ENCODE data around the gene CHST9. TPM values are rescaled to one million over a fixed set of nuclear protein-coding genes. Genes with fewer than 3 reads are reported as not detected.

Gene CHST9
- total and polyA plus RNA-seq, 12 donors = 0.03 to 2.2 (median 0.13) TPM; not detected in 2

GRCh38 chr18:26926066-26926675 lies 258.9 kb downstream of the CHST9 start:
- Histone ChIP-seq H3K9me3 (replicated peaks in 1 of 3) (no peaks in the 10 kb centered on the region), H3K4me3 (no peak overlapping the region), H3K27ac (no peak overlapping the region), H3K27me3 (no peaks in the 10 kb centered on the region), H3K36me3 (replicated peaks in 1 of 2) (no peaks in the 10 kb centered on the region), H3K4me1 (replicated peaks in 1 of 2) (peaks cover 6 to 10% of the 10 kb centered on the region in 2 donors)
- WGBS, 4 donors = 0 to 50% (median 18%) methylated on average over 1 of the region's 1 CpG
- intact Hi-C loops (cut with DNase I) = no loop called here
- DNase-seq = no peak
- TF ChIP-seq CTCF (IDR thresholded peaks at IDR 0.05) = no peak
- TF ChIP-seq POLR2A (IDR thresholded peaks at IDR 0.05) = no peak

- DNase-seq = no peak
- Histone ChIP-seq H3K4me3 (no peak overlapping the region), H3K4me1 (replicated peaks in 1 of 2) (peaks cover 6 to 10% of the 10 kb centered on the region in 2 donors), H3K9me3 (replicated peaks in 1 of 3) (no peaks in the 10 kb centered on the region), H3K36me3 (replicated peaks in 1 of 2) (no peaks in the 10 kb centered on the region), H3K27me3 (no peaks in the 10 kb centered on the region), H3K27ac (no peak overlapping the region)
- intact Hi-C loops (cut with DNase I) = no loop called here
- TF ChIP-seq POLR2A (IDR thresholded peaks at IDR 0.05) = no peak
- whole genome bisulfite sequencing, 4 donors = 38 to 57% (median 50%) methylated on average over 3 of the region's 3 CpGs
These were observed 259.8 kb downstream of the CHST9 start for GRCh38 chr18:26925313-26925712.

GRCh38 chr18:26922313-26922712 lies 262.8 kb downstream of the CHST9 start:
- Histone ChIP-seq H3K27me3 (no peaks in the 10 kb centered on the region), H3K27ac (no peak overlapping the region), H3K4me3 (no peak overlapping the region), H3K4me1 (replicated peaks in 1 of 2) (peaks cover 6 to 10% of the 10 kb centered on the region in 2 donors), H3K9me3 (replicated peaks in 1 of 3) (no peaks in the 10 kb centered on the region), H3K36me3 (replicated peaks in 1 of 2) (no peaks in the 10 kb centered on the region)
- intact Hi-C loops (cut with DNase I) = no loop called here
- no peak for DNase-seq
- TF ChIP-seq CTCF (IDR thresholded peaks at IDR 0.05) = no peak

DNA sequence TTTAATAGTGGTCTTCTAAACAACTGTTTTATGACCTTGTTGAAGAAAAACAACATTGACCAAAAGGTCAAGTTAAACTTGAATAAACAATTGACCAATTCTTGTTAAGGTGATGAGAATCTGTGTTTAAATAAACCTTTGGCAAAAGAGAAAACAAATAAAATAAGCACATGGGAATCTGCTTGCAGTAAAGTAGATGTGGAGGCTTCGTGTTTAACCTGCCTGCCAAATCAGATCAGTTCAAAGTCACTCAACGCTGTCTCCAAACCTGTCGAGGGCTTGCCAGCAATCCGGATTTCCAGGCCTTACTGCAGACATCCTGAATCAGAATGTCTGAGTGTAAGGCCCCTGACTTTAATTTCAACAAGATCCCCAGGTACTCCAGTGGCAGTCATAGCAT lies 264.5 kb downstream of the CHST9 start:
- Histone ChIP-seq H3K9me3 (replicated peaks in 1 of 3) (no peaks in the 10 kb centered on the region), H3K27me3 (no peaks in the 10 kb centered on the region), H3K4me3 (no peak overlapping the region), H3K4me1 (replicated peaks in 1 of 2) (no peaks in the 10 kb centered on the region), H3K27ac (no peak overlapping the region), H3K36me3 (replicated peaks in 1 of 2) (no peaks in the 10 kb centered on the region)
- TF ChIP-seq CTCF (IDR thresholded peaks at IDR 0.05) (no peak), POLR2A (IDR thresholded peaks at IDR 0.05) (no peak)
- intact Hi-C loops (cut with DNase I) = no loop called here
- WGBS, 4 donors = 46 to 71% (median 65%) methylated on average over 4 of the region's 4 CpGs
- no peak for DNase-seq

- no peaks in the 10 kb centered on the region for H3K27me3 ChIP-seq
- TF ChIP-seq CTCF (IDR thresholded peaks at IDR 0.05) = no peak
- TF ChIP-seq POLR2A (IDR thresholded peaks at IDR 0.05) = no peak
- no peak overlapping the region for H3K27ac ChIP-seq
- no peaks in the 10 kb centered on the region for H3K9me3 ChIP-seq (replicated peaks in 1 of 3)
- no peaks in the 10 kb centered on the region for H3K36me3 ChIP-seq (replicated peaks in 1 of 2)
- H3K4me3 ChIP-seq = no peak overlapping the region
- DNase-seq = no peak
- 14 to 63% (median 53%) methylated on average over 1 of the region's 1 CpG for WGBS, 4 donors
- no peaks in the 10 kb centered on the region for H3K4me1 ChIP-seq (replicated peaks in 1 of 2)
- intact Hi-C loops (cut with DNase I) = no loop called here
These were observed 265.5 kb downstream of the CHST9 start for GRCh38 chr18:26919627-26920026.

Measured in adrenal gland (tissue), 12 donors.